ENCODE measurements around the gene TTC32. TPM values are rescaled to one million over a fixed set of nuclear protein-coding genes. Genes with fewer than 3 reads are reported as not detected.

The TTC32 gene
- total and polyA plus RNA-seq, 2 donors (not counting 3 experiments of a cell fraction or from before 2014, with no cell fraction given): 8.8 to 9.4 TPM

- DNase-seq (ENCODE audit: low read depth, low spot score) (no peak), FAIRE-seq (no peak)
- H3K9me1 ChIP-seq (replicated peaks; ENCODE audit: control insufficient read depth, extremely low read depth, insufficient read depth, low read length): no peaks in the 10 kb centered on the region
- H3K27me3 ChIP-seq (ENCODE audit: control insufficient read depth in 2 of 2, insufficient read depth in 2 of 2, low read length in 2 of 2): peaks cover 0 to 1% of the 10 kb centered on the region in 2 experiments
- no peaks in the 10 kb centered on the region for H3K9me3 ChIP-seq (replicated peaks; ENCODE audit: control insufficient read depth, insufficient read depth, low read length)
- TF ChIP-seq EZH2 (IDR thresholded peaks at IDR 0.05; ENCODE audit: borderline replicate concordance, low read depth, low read length, severe bottlenecking): no peak
- no peak for TF ChIP-seq MYC (IDR thresholded peaks at IDR 0.05; ENCODE audit: low read depth, low read length)
- TF ChIP-seq GATA2 (IDR thresholded peaks at IDR 0.05; ENCODE audit: insufficient read depth, insufficient read length, low read depth, low read length): no peak
- TF ChIP-seq JUN (IDR thresholded peaks at IDR 0.05; ENCODE audit: borderline replicate concordance, insufficient read depth, insufficient read length, low read depth): no peak
- no peak overlapping the region for H3K4me3 ChIP-seq (replicated peaks in 1 of 3; ENCODE audit: insufficient read depth in 1 of 3, low read depth in 1 of 3, low read length in 3 of 3)
- no peaks in the 10 kb centered on the region for H3K79me2 ChIP-seq (ENCODE audit: control insufficient read depth, insufficient read depth, low read length)
- no peak overlapping the region for H3K27ac ChIP-seq (ENCODE audit: insufficient read depth, low read depth, low read length)
- dilution Hi-C loops (cut with MboI; ENCODE audit: extremely low pct_ligation_motif_present, low sequenced_read_pairs): no loop called here
- H3K9ac ChIP-seq (replicated peaks; ENCODE audit: extremely low read depth, insufficient read depth, low read length): no peak overlapping the region
- ChIA-PET CTCF (no interaction called here), POLR2A (no interaction called here)
- BruUV-seq (replicated peaks): no TSS peak
- no peak overlapping the region for H2AFZ ChIP-seq (ENCODE audit: low read depth, low read length)
- no peak overlapping the region for H3K4me2 ChIP-seq (ENCODE audit: insufficient read depth, low read length)
- H3K36me3 ChIP-seq (ENCODE audit: control insufficient read depth in 2 of 2, extremely low read depth in 1 of 2, insufficient read depth in 2 of 2, low read length in 2 of 2): no peaks in the 10 kb centered on the region
- intact Hi-C loops (cut with micrococcal nuclease): no loop called here
- no peaks in the 10 kb centered on the region for H3K4me1 ChIP-seq (ENCODE audit: control insufficient read depth, extremely low read depth, insufficient read depth, low read length)
- H4K20me1 ChIP-seq (replicated peaks; ENCODE audit: control insufficient read depth, extremely low read depth, insufficient read depth, low read length): no peaks in the 10 kb centered on the region
Measured at GRCh38 chr2:19857100-19857499, 44.7 kb downstream of the TTC32 start.

GRCh38 chr2:19855542-19856431 lies 46.0 kb downstream of the TTC32 start:
- H3K27ac ChIP-seq (ENCODE audit: insufficient read depth, low read depth, low read length): no peak overlapping the region
- no peak overlapping the region for H3K4me3 ChIP-seq (replicated peaks in 1 of 3; ENCODE audit: insufficient read depth in 1 of 3, low read depth in 1 of 3, low read length in 3 of 3)
- no peaks in the 10 kb centered on the region for H3K9me3 ChIP-seq (replicated peaks; ENCODE audit: control insufficient read depth, insufficient read depth, low read length)
- H3K36me3 ChIP-seq (ENCODE audit: control insufficient read depth in 2 of 2, extremely low read depth in 1 of 2, insufficient read depth in 2 of 2, low read length in 2 of 2): no peaks in the 10 kb centered on the region
- dilution Hi-C loops (cut with MboI; ENCODE audit: extremely low pct_ligation_motif_present, low sequenced_read_pairs): no loop called here
- DNase-seq (ENCODE audit: low read depth, low spot score) (no peak), FAIRE-seq (no peak)
- no peak overlapping the region for H2AFZ ChIP-seq (ENCODE audit: low read depth, low read length)
- no TSS peak for BruUV-seq (replicated peaks)
- H3K4me1 ChIP-seq (ENCODE audit: control insufficient read depth, extremely low read depth, insufficient read depth, low read length): no peaks in the 10 kb centered on the region
- intact Hi-C loops (cut with micrococcal nuclease): no loop called here
- ChIA-PET CTCF (interaction anchor here (1.7 kb wide), 1 partner anchor 12 kb away, joined by 3 read pairs; no protein-coding TSS in a partner anchor), POLR2A (no interaction called here)
- no peak overlapping the region for H3K9ac ChIP-seq (replicated peaks; ENCODE audit: extremely low read depth, insufficient read depth, low read length)
- H3K4me2 ChIP-seq (ENCODE audit: insufficient read depth, low read length): no peak overlapping the region
- H3K9me1 ChIP-seq (replicated peaks; ENCODE audit: control insufficient read depth, extremely low read depth, insufficient read depth, low read length): no peaks in the 10 kb centered on the region
- no peak for TF ChIP-seq GATA2 (IDR thresholded peaks at IDR 0.05; ENCODE audit: insufficient read depth, insufficient read length, low read depth, low read length)
- no peak for TF ChIP-seq FOS (IDR thresholded peaks at IDR 0.05; ENCODE audit: borderline replicate concordance, insufficient read depth, low read length)
- H3K27me3 ChIP-seq (ENCODE audit: control insufficient read depth in 2 of 2, insufficient read depth in 2 of 2, low read length in 2 of 2): peaks cover 0 to 1% of the 10 kb centered on the region in 2 experiments
- H4K20me1 ChIP-seq (replicated peaks; ENCODE audit: control insufficient read depth, extremely low read depth, insufficient read depth, low read length): no peaks in the 10 kb centered on the region
- H3K79me2 ChIP-seq (ENCODE audit: control insufficient read depth, insufficient read depth, low read length): no peaks in the 10 kb centered on the region

All from endothelial cell of umbilical vein (primary cell).